DOHH2 (cell line): ENCODE measurements around the gene SMAP1.

ENCODE experiments used
- H3F3A ChIP-seq: fragments of 200-600 bp; sonication (generic), shearing (Covaris generic); 2 replicates; pipeline ENCODE4 v1.6.0; 2016; ENCODE audit warnings: antibody characterized with exemption, mild to moderate bottlenecking; ENCODE audit not compliant: control insufficient read depth, insufficient read depth
- H3K27ac ChIP-seq: fragments of 200-600 bp; sonication (generic); 2 replicates; pipeline ENCODE4 v1.5.1; 2014; ENCODE audit warnings: low read depth, mild to moderate bottlenecking, low read length, moderate library complexity
- H3K27me3 ChIP-seq: fragments of 200-600 bp; sonication (generic); 2 replicates; pipeline ENCODE4 v1.6.1; 2014; ENCODE audit warnings: mild to moderate bottlenecking, low read length, mixed read lengths; ENCODE audit not compliant: control insufficient read depth
- H3K36me3 ChIP-seq: fragments of 200-600 bp; sonication (generic); 2 replicates; pipeline ENCODE4 v1.6.1; 2014; ENCODE audit warnings: mild to moderate bottlenecking, low read length, moderate library complexity, mixed read lengths; ENCODE audit not compliant: control insufficient read depth
- H3K4me1 ChIP-seq: fragments of 200-600 bp; sonication (generic); 2 replicates; pipeline ENCODE4 v1.6.1; 2014; ENCODE audit warnings: mild to moderate bottlenecking, low read length, mixed read lengths; ENCODE audit not compliant: control insufficient read depth
- H3K4me2 ChIP-seq: fragments of 200-600 bp; sonication (generic); 2 replicates; pipeline ENCODE4 v1.6.0; 2014; ENCODE audit warnings: mild to moderate bottlenecking, low read length, moderate library complexity
- H3K4me3 ChIP-seq: fragments of 200-600 bp; sonication (generic); 2 replicates; pipeline ENCODE4 v1.5.1; 2014; ENCODE audit warnings: mild to moderate bottlenecking, low read length, mixed read lengths
- H3K79me2 ChIP-seq: fragments of 200-600 bp; sonication (generic); 2 replicates; pipeline ENCODE4 v1.6.1; 2014; ENCODE audit warnings: mild to moderate bottlenecking, low read length, mixed read lengths; ENCODE audit not compliant: control insufficient read depth
- H3K9me2 ChIP-seq: fragments of 200-600 bp; sonication (generic); replicated peaks from 2 replicates; pipeline ENCODE4 v1.6.1; 2014; ENCODE audit warnings: mild to moderate bottlenecking, low read length, mixed read lengths; ENCODE audit not compliant: control insufficient read depth
- H3K9me3 ChIP-seq: fragments of 200-600 bp; sonication (generic); 2 replicates; pipeline ENCODE4 v1.6.1; 2014; ENCODE audit warnings: antibody characterized with exemption, low read length, mixed read lengths; ENCODE audit not compliant: control insufficient read depth, insufficient read depth
- H4K20me1 ChIP-seq: fragments of 200-600 bp; sonication (generic); 2 replicates; pipeline ENCODE4 v1.6.0; 2014; ENCODE audit warnings: low read depth, mild to moderate bottlenecking, antibody characterized with exemption, low read length, moderate library complexity; ENCODE audit not compliant: control insufficient read depth, insufficient read depth
- CTCF ChIP-seq: fragments of 200-600 bp; sonication (generic); IDR thresholded peaks from one replicate; pipeline ENCODE4 v1.5.1; 2014; ENCODE audit warnings: antibody characterized with exemption, mild to moderate bottlenecking, low read depth, low read length; ENCODE audit not compliant: poor library complexity, severe bottlenecking
- EZH2phosphoT487 ChIP-seq: fragments of 200-600 bp; sonication (generic); IDR thresholded peaks from 2 replicates; pipeline ENCODE4 v1.6.1; 2017; ENCODE audit warnings: borderline replicate concordance, mild to moderate bottlenecking, antibody characterized with exemption, low read length, moderate library complexity, mixed read lengths

SMAP1 gene

GRCh38 chr6:70797625-70798024 lies 129.9 kb downstream of the SMAP1 start:
- Histone ChIP-seq H3K4me2 (no peak overlapping the region), H3K27me3 (no peaks in the 10 kb centered on the region), H4K20me1 (no peaks in the 10 kb centered on the region), H3K36me3 (no peaks in the 10 kb centered on the region), H3K79me2 (no peaks in the 10 kb centered on the region), H3F3A (no peaks in the 10 kb centered on the region), H3K27ac (no peak overlapping the region), H3K4me3 (no peak overlapping the region), H3K9me3 (no peaks in the 10 kb centered on the region), H3K9me2 (no peaks in the 10 kb centered on the region), H3K4me1 (no peaks in the 10 kb centered on the region)
- no peak for TF ChIP-seq CTCF
- no peak for TF ChIP-seq EZH2phosphoT487

- H3K36me3 ChIP-seq: no peaks in the 10 kb centered on the region
- H3K4me2 ChIP-seq: no peak overlapping the region
- H3K27ac ChIP-seq: no peak overlapping the region
- no peak overlapping the region for H3K4me3 ChIP-seq
- H3K27me3 ChIP-seq: no peaks in the 10 kb centered on the region
- no peaks in the 10 kb centered on the region for H4K20me1 ChIP-seq
- H3K4me1 ChIP-seq: no peaks in the 10 kb centered on the region
- no peaks in the 10 kb centered on the region for H3K79me2 ChIP-seq
- no peaks in the 10 kb centered on the region for H3K9me2 ChIP-seq
- no peaks in the 10 kb centered on the region for H3F3A ChIP-seq
- TF ChIP-seq EZH2phosphoT487 (no peak), CTCF (no peak)
- no peaks in the 10 kb centered on the region for H3K9me3 ChIP-seq
These were observed 138.4 kb downstream of the SMAP1 start for GRCh38 chr6:70806086-70806485.

GRCh38 chr6:70811788-70812187 lies 144.1 kb downstream of the SMAP1 start:
- Histone ChIP-seq H3K27me3 (no peaks in the 10 kb centered on the region), H3K4me3 (no peak overlapping the region), H3K36me3 (no peaks in the 10 kb centered on the region), H3K9me3 (no peaks in the 10 kb centered on the region), H3K9me2 (no peaks in the 10 kb centered on the region), H3F3A (no peaks in the 10 kb centered on the region), H3K4me2 (no peak overlapping the region), H4K20me1 (no peaks in the 10 kb centered on the region), H3K4me1 (no peaks in the 10 kb centered on the region), H3K79me2 (no peaks in the 10 kb centered on the region), H3K27ac (no peak overlapping the region)
- no peak for TF ChIP-seq EZH2phosphoT487
- TF ChIP-seq CTCF: no peak

- Histone ChIP-seq H3K9me2 (no peaks in the 10 kb centered on the region), H3K36me3 (no peaks in the 10 kb centered on the region), H3K4me3 (no peak overlapping the region), H3K4me1 (no peaks in the 10 kb centered on the region), H4K20me1 (no peaks in the 10 kb centered on the region), H3K79me2 (no peaks in the 10 kb centered on the region), H3F3A (no peaks in the 10 kb centered on the region), H3K27me3 (no peaks in the 10 kb centered on the region), H3K27ac (no peak overlapping the region), H3K9me3 (no peaks in the 10 kb centered on the region), H3K4me2 (no peak overlapping the region)
- TF ChIP-seq CTCF (no peak), EZH2phosphoT487 (no peak)
These were observed 146.2 kb downstream of the SMAP1 start for GRCh38 chr6:70813885-70814284.
